ENCODE data around the gene HS3ST5. TPM values are rescaled to one million over a fixed set of nuclear protein-coding genes. Genes with fewer than 3 reads are reported as not detected.
A peak's percentile ranks its signal among the peaks of the same experiment; 100 is the strongest.

Gene HS3ST5
- total RNA-seq, 1 experiment from 2014 or later: 14.4 TPM

- Histone ChIP-seq H3K23ac (ENCODE audit: insufficient read length, low read depth, low read length) (no peak overlapping the region), H2BK15ac (ENCODE audit: low read depth, low read length) (no peak overlapping the region), H3K14ac (ENCODE audit: insufficient read depth, low read length) (no peak overlapping the region), H3K18ac (ENCODE audit: insufficient read length, low read depth, low read length) (no peak overlapping the region), H4K5ac (ENCODE audit: insufficient read length, low read depth, low read length) (no peak overlapping the region), H4K8ac (replicated peaks; ENCODE audit: insufficient read length, low read depth, low read length) (no peak overlapping the region), H3K79me2 (ENCODE audit: insufficient read depth, low read length) (peaks cover 2% of the 10 kb centered on the region; the same call in 1 of the 2 replicates), H3K4ac (ENCODE audit: low read depth, low read length) (no peak overlapping the region), H3K23me2 (ENCODE audit: insufficient read length, low read depth, low read length, poor library complexity, severe bottlenecking) (no peaks in the 10 kb centered on the region), H3K27ac (ENCODE audit: insufficient read length, low read depth, low read length) (no peak overlapping the region), H3K27me3 (ENCODE audit: insufficient read depth, low read length) (no peaks in the 10 kb centered on the region), H3T11ph (ENCODE audit: low read length) (no peak overlapping the region), H2AK5ac (ENCODE audit: insufficient read length, low read length) (no peak overlapping the region), H2BK20ac (ENCODE audit: low read depth, low read length, poor library complexity, severe bottlenecking) (no peak overlapping the region), H4K20me1 (ENCODE audit: control insufficient read depth, insufficient read depth, insufficient read length) (no peaks in the 10 kb centered on the region), H3K9me3 (ENCODE audit: control insufficient read depth, low read depth, low read length) (no peaks in the 10 kb centered on the region), H2BK120ac (ENCODE audit: low read depth, low read length, poor library complexity, severe bottlenecking) (no peak overlapping the region), H4K91ac (ENCODE audit: insufficient read length, low read depth, low read length) (no peak overlapping the region), H3K9ac (ENCODE audit: extremely low read depth, insufficient read length, low read length) (no peak overlapping the region), H2BK5ac (ENCODE audit: insufficient read length, low read length) (no peak overlapping the region), H2AFZ (ENCODE audit: low read length) (no peak overlapping the region), H3K56ac (ENCODE audit: insufficient read length, low read depth, low read length) (no peak overlapping the region), H3K4me1 (ENCODE audit: insufficient read depth, low read length) (peaks cover 19% of the 10 kb centered on the region; the same call in 1 of the 2 replicates), H2BK12ac (ENCODE audit: insufficient read length, low read depth, low read length) (no peak overlapping the region), H3K79me1 (ENCODE audit: insufficient read depth, low read depth, low read length, poor library complexity, severe bottlenecking) (no peaks in the 10 kb centered on the region), H3K4me2 (ENCODE audit: insufficient read depth, insufficient read length, low read length) (no peak overlapping the region)
- Mint-ChIP-seq H3K4me3 (peak overlapping the region in 1 of 2 experiments; percentile 3; a peak in 1 of 5 replicates), H3K36me3 (ENCODE audit: insufficient read depth in 1 of 3, low read depth in 3 of 3) (peaks cover 0 to 13% (median 3%) of the 10 kb centered on the region in 3 experiments; a peak in 1 of 7 replicates), H3K9me3 (no peaks in the 10 kb centered on the region), H3K4me1 (peaks cover 84 to 86% of the 10 kb centered on the region in 2 experiments), H3K27me3 (ENCODE audit: low read depth) (no peaks in the 10 kb centered on the region), H3K27ac (peak overlapping the region in 2 of 3 experiments; percentile 67 to 80; a peak in 4 of 7 replicates)
- DNase-seq: no peak
- peak; percentile 54; the same call in 1 of the 3 replicates for TF ChIP-seq CTCF (conservative IDR thresholded peaks at IDR 0.05)
Observed at GRCh38 chr6:114327074-114327473, 15.7 kb downstream of the HS3ST5 start.
